ENCODE data around the gene PRDM2. TPM values are rescaled to one million over a fixed set of nuclear protein-coding genes. Genes with fewer than 3 reads are reported as not detected.

PRDM2 gene
- total RNA-seq, 1 experiment from 2014 or later = 64.2 TPM

DNA sequence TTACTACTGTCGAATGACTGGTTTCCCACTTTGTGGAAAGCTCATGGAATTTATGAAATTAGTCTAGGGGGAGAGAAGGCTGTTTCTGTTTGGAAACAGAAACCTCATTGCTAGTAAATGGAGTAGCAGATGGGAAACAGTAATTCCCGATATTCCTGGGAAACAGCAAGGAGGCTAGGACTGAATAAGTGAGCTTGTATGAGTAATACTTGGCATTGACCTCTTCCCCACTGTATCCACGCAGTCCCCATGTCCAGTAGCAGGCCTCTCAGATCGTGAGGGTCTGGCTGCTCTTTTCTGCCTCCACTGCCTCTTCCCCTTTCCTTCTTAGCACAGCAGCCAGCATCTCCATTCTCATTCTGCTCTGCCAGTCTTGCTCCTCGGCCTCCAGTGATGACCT lies 75.5 kb downstream of the PRDM2 start:
- intact Hi-C loops (cut with micrococcal nuclease; ENCODE audit: unreplicated experiment) = no loop called here
- Histone ChIP-seq H3K27me3 (replicated peaks; ENCODE audit: insufficient read depth, low read depth, low read length, poor library complexity) (no peaks in the 10 kb centered on the region), H3K36me3 (ENCODE audit: insufficient read depth, low read length, poor library complexity, severe bottlenecking) (peaks cover 50% of the 10 kb centered on the region), H3K4me3 (ENCODE audit: low read depth, low read length, poor library complexity, severe bottlenecking) (no peak overlapping the region), H3K27ac (ENCODE audit: low read depth, low read length, poor library complexity, severe bottlenecking) (no peak overlapping the region), H3K4me1 (ENCODE audit: insufficient read depth, low read length, poor library complexity, severe bottlenecking) (no peaks in the 10 kb centered on the region), H3K9me3 (ENCODE audit: low read depth, low read length, poor library complexity, severe bottlenecking) (no peaks in the 10 kb centered on the region)
- CTCF ChIA-PET = no interaction called here
- POLR2A ChIA-PET (ENCODE audit: low non-redundant PET) = no interaction called here
- TF ChIP-seq EZH2 (IDR thresholded peaks at IDR 0.05; ENCODE audit: borderline replicate concordance, low read depth, low read length, poor library complexity, severe bottlenecking) = no peak
- TF ChIP-seq, protein P1, sequence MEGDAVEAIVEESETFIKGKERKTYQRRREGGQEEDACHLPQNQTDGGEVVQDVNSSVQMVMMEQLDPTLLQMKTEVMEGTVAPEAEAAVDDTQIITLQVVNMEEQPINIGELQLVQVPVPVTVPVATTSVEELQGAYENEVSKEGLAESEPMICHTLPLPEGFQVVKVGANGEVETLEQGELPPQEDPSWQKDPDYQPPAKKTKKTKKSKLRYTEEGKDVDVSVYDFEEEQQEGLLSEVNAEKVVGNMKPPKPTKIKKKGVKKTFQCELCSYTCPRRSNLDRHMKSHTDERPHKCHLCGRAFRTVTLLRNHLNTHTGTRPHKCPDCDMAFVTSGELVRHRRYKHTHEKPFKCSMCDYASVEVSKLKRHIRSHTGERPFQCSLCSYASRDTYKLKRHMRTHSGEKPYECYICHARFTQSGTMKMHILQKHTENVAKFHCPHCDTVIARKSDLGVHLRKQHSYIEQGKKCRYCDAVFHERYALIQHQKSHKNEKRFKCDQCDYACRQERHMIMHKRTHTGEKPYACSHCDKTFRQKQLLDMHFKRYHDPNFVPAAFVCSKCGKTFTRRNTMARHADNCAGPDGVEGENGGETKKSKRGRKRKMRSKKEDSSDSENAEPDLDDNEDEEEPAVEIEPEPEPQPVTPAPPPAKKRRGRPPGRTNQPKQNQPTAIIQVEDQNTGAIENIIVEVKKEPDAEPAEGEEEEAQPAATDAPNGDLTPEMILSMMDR (conservative IDR thresholded peaks at IDR 0.05; ENCODE audit: low read depth, low read length) = no peak
- BruUV-seq (replicated peaks) = no TSS peak
- no peak for DNase-seq (ENCODE audit: low spot score)

GRCh38 chr1:13775916-13776315 lies 75.9 kb downstream of the PRDM2 start:
- no peak overlapping the region for H3K4me3 ChIP-seq (ENCODE audit: low read depth, low read length, poor library complexity, severe bottlenecking)
- no peak for DNase-seq (ENCODE audit: low spot score)
- intact Hi-C loops (cut with micrococcal nuclease; ENCODE audit: unreplicated experiment) = no loop called here
- no peaks in the 10 kb centered on the region for H3K4me1 ChIP-seq (ENCODE audit: insufficient read depth, low read length, poor library complexity, severe bottlenecking)
- H3K9me3 ChIP-seq (ENCODE audit: low read depth, low read length, poor library complexity, severe bottlenecking) = no peaks in the 10 kb centered on the region
- no TSS peak for BruUV-seq (replicated peaks)
- ChIA-PET CTCF (no interaction called here), POLR2A (ENCODE audit: low non-redundant PET) (no interaction called here)
- no peak overlapping the region for H3K27ac ChIP-seq (ENCODE audit: low read depth, low read length, poor library complexity, severe bottlenecking)
- no peaks in the 10 kb centered on the region for H3K27me3 ChIP-seq (replicated peaks; ENCODE audit: insufficient read depth, low read depth, low read length, poor library complexity)
- TF ChIP-seq, protein P1 (conservative IDR thresholded peaks at IDR 0.05; ENCODE audit: low read depth, low read length) = no peak
- no peak for TF ChIP-seq EZH2 (IDR thresholded peaks at IDR 0.05; ENCODE audit: borderline replicate concordance, low read depth, low read length, poor library complexity, severe bottlenecking)
- peaks cover 53% of the 10 kb centered on the region for H3K36me3 ChIP-seq (ENCODE audit: insufficient read depth, low read length, poor library complexity, severe bottlenecking)

DNA sequence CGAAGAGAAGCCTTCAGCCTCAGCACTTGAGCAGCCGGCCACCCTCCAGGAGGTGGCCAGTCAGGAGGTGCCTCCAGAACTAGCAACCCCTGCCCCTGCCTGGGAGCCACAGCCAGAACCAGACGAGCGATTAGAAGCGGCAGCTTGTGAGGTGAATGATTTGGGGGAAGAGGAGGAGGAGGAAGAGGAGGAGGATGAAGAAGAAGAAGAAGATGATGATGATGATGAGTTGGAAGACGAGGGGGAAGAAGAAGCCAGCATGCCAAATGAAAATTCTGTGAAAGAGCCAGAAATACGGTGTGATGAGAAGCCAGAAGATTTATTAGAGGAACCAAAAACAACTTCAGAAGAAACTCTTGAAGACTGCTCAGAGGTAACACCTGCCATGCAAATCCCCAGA lies 78.4 kb downstream of the PRDM2 start:
- Histone ChIP-seq H3K36me3 (ENCODE audit: insufficient read depth, low read length, poor library complexity, severe bottlenecking) (peaks cover 60% of the 10 kb centered on the region), H3K27me3 (replicated peaks; ENCODE audit: insufficient read depth, low read depth, low read length, poor library complexity) (no peaks in the 10 kb centered on the region), H3K4me3 (ENCODE audit: low read depth, low read length, poor library complexity, severe bottlenecking) (no peak overlapping the region), H3K27ac (ENCODE audit: low read depth, low read length, poor library complexity, severe bottlenecking) (no peak overlapping the region), H3K9me3 (ENCODE audit: low read depth, low read length, poor library complexity, severe bottlenecking) (no peaks in the 10 kb centered on the region), H3K4me1 (ENCODE audit: insufficient read depth, low read length, poor library complexity, severe bottlenecking) (no peaks in the 10 kb centered on the region)
- no TSS peak for BruUV-seq (replicated peaks)
- TF ChIP-seq, protein P1 (conservative IDR thresholded peaks at IDR 0.05; ENCODE audit: low read depth, low read length) = no peak
- no peak for TF ChIP-seq EZH2 (IDR thresholded peaks at IDR 0.05; ENCODE audit: borderline replicate concordance, low read depth, low read length, poor library complexity, severe bottlenecking)
- ChIA-PET CTCF (no interaction called here), POLR2A (ENCODE audit: low non-redundant PET) (no interaction called here)
- intact Hi-C loops (cut with micrococcal nuclease; ENCODE audit: unreplicated experiment) = no loop called here
- no peak for DNase-seq (ENCODE audit: low spot score)
